ENCODE data around the gene AFF4. TPM values are rescaled to one million over a fixed set of nuclear protein-coding genes. Genes with fewer than 3 reads are reported as not detected.

AFF4 gene
- total RNA-seq, 1 experiment from 2014 or later = 58.1 TPM

DNA sequence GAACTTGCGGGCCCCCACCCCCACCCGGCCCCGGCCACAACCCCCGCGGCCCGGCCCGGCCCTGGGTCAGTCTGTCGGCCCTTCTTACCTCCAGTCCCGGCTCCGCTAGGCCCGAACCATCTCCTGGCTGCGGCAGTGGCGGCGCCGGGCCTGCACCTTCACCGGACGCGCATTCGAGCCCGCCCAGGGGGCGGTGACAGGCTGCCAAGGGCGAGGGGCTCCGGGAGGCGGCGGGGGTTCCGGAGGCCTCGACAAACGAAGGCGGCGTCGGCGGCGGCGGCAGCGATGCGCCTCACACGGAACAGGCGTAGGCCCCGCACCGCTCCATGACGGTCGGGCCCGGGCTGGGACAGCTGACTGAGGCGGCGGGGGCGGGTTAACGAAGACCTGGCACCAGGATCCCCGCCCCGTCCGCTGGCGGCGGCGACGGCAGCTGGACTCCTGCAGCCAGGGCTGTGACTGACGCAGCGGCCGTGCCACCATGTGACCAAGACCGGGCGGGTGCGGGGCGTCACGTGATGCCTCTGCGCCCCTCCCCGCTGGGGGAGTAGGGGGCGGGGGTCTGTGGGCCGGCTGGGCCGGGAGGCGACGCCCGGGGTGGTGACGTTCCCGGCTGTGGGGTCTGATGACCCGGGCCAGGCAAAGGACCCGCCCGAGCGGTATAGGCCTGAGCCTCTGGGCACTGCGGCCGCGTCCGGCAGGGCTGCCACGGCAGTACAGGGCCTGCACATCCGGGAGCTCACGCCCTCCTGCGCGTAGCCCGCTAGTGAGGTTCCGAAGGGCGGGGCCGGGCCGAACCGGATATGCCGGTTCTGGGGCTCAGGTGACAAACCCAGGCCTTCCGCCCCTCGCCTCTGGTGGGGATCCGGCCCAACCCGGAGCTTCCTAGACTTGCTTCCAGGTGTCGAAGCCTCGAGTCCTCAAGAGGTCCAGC, at the start of gene AFF4 (continued):
- TF ChIP-seq, protein P1, sequence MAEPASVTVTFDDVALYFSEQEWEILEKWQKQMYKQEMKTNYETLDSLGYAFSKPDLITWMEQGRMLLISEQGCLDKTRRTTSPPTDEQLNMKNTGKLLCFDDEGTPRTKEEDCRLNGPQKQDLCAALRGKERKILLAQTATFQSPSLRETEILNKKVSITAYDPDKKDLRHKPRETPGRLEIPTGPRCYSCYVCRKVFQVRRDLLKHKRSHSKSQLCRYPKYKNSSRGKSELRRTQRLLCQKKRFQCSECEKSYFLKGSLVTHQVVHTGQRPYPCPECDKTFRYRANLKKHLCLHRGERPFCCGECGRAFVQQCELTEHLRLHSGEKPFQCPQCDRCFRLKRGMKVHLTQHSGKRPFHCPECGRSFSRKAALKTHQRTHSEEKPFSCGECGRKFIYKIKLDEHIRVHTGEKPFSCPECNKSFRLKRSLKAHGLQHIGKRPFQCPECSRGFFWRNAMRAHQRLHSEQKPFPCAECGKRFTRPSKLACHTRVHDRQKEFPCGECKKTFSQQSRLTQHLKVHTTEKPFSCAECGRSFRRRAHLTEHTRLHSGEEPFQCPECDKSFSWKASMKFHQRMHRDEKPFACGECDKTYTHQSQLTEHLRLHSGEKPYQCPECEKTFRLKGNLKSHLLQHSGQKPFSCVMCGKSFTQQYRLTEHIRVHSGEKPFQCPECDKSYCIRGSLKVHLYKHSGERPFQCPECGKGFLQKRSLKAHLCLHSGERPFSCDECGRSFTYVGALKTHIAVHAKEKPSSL (CRISPR knock-in tag; conservative IDR thresholded peaks at IDR 0.05) = no peak
- TF ChIP-seq EMX1 (CRISPR knock-in tag; IDR thresholded peaks at IDR 0.05) (no peak), ATF3 (CRISPR knock-in tag; conservative IDR thresholded peaks at IDR 0.05) (no peak), STAT6 (CRISPR knock-in tag; conservative IDR thresholded peaks at IDR 0.05; ENCODE audit: low read depth) (no peak), CREM (CRISPR knock-in tag; IDR thresholded peaks at IDR 0.05) (no peak; the same call in 1 of the 2 replicates), ZNF317 (CRISPR knock-in tag; IDR thresholded peaks at IDR 0.05; ENCODE audit: borderline replicate concordance, low read depth) (no peak; the same call in 1 of the 2 replicates), ATF1 (CRISPR knock-in tag; IDR thresholded peaks at IDR 0.05) (no peak), TEAD4 (CRISPR knock-in tag; IDR thresholded peaks at IDR 0.05) (no peak), ETV6 (CRISPR knock-in tag; IDR thresholded peaks at IDR 0.05) (peak; percentile 81), ZNF671 (CRISPR knock-in tag; IDR thresholded peaks at IDR 0.05) (no peak), OVOL2 (CRISPR knock-in tag; IDR thresholded peaks at IDR 0.05; ENCODE audit: borderline replicate concordance) (no peak), ZNF219 (CRISPR knock-in tag; IDR thresholded peaks at IDR 0.05; ENCODE audit: borderline replicate concordance) (peak; percentile 62; the same call in 1 of the 2 replicates), ZNF423 (CRISPR knock-in tag; IDR thresholded peaks at IDR 0.05) (no peak), ZNF532 (CRISPR knock-in tag; IDR thresholded peaks at IDR 0.05; ENCODE audit: borderline replicate concordance) (no peak), ZNF281 (CRISPR knock-in tag; IDR thresholded peaks at IDR 0.05) (no peak; the same call in 1 of the 2 replicates), ZNF263 (CRISPR knock-in tag; IDR thresholded peaks at IDR 0.05; ENCODE audit: low read depth) (no peak), GABPB1 (CRISPR knock-in tag; IDR thresholded peaks at IDR 0.05) (peak; percentile 61)
- TF ChIP-seq, protein P2, sequence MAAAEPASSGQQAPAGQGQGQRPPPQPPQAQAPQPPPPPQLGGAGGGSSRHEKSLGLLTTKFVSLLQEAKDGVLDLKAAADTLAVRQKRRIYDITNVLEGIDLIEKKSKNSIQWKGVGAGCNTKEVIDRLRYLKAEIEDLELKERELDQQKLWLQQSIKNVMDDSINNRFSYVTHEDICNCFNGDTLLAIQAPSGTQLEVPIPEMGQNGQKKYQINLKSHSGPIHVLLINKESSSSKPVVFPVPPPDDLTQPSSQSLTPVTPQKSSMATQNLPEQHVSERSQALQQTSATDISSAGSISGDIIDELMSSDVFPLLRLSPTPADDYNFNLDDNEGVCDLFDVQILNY (CRISPR knock-in tag; IDR thresholded peaks at IDR 0.05) = peak; percentile 89
- TF ChIP-seq, protein P3, sequence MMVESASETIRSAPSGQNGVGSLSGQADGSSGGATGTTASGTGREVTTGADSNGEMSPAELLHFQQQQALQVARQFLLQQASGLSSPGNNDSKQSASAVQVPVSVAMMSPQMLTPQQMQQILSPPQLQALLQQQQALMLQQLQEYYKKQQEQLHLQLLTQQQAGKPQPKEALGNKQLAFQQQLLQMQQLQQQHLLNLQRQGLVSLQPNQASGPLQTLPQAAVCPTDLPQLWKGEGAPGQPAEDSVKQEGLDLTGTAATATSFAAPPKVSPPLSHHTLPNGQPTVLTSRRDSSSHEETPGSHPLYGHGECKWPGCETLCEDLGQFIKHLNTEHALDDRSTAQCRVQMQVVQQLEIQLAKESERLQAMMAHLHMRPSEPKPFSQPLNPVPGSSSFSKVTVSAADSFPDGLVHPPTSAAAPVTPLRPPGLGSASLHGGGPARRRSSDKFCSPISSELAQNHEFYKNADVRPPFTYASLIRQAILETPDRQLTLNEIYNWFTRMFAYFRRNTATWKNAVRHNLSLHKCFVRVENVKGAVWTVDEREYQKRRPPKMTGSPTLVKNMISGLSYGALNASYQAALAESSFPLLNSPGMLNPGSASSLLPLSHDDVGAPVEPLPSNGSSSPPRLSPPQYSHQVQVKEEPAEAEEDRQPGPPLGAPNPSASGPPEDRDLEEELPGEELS (CRISPR knock-in tag; IDR thresholded peaks at IDR 0.05) = peak; percentile 44; the same call in 1 of the 2 replicates
- TF ChIP-seq, protein P4, sequence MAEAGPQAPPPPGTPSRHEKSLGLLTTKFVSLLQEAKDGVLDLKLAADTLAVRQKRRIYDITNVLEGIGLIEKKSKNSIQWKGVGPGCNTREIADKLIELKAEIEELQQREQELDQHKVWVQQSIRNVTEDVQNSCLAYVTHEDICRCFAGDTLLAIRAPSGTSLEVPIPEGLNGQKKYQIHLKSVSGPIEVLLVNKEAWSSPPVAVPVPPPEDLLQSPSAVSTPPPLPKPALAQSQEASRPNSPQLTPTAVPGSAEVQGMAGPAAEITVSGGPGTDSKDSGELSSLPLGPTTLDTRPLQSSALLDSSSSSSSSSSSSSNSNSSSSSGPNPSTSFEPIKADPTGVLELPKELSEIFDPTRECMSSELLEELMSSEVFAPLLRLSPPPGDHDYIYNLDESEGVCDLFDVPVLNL (CRISPR knock-in tag; IDR thresholded peaks at IDR 0.05; ENCODE audit: borderline replicate concordance, low read depth) = peak; percentile 75; the same call in 1 of the 2 replicates
